ENCODE measurements around the gene ANKRD13A.

The ANKRD13A gene

DNA sequence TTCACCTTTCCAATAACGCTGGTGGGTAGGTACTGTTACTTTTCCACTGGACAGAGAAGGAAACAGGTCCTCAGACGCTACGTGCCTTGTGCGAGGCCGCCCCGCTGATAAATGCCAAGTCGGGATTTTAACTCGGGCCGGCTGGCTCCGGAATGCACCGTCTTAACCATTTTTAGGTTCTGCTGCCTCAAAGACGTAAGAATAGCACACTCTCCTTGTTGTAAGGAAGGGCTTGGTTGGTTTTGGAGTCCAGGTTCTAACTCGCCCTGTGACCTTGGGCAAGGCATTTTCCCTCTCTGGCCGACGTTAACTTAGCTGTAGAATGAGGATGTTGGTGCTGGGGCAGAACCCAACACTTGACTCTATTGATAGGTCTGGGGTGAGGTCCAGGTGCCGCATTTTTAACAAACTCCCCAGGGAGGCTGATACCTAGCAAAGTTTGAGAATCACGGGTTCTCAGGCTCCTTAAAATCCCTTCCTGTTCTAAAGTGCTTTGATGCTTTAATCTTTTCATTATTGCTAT, 814 bp downstream of the ANKRD13A start:
- H3K4me2 ChIP-seq (ENCODE audit: low read length, poor library complexity, severe bottlenecking): peak overlapping the region; percentile 80
- WGBS: under 1% methylated on average over 15 of the region's 17 CpGs
- H3K9ac ChIP-seq (ENCODE audit: low read length): peak overlapping the region; percentile 93
- peak overlapping the region; percentile 88 to 90 for H3K4me3 ChIP-seq (ENCODE audit: insufficient read depth in 1 of 2, low read depth in 1 of 2, low read length in 2 of 2)
- H3K36me3 ChIP-seq (ENCODE audit: control insufficient read depth in 1 of 2, insufficient read depth in 2 of 2, low read depth in 1 of 2, low read length in 2 of 2): peaks cover 3 to 7% of the 10 kb centered on the region in 2 experiments
- peak; percentile 34 for DNase-seq
- peak overlapping the region; percentile 67 for H4K91ac ChIP-seq (ENCODE audit: low read length)
- H4K8ac ChIP-seq (ENCODE audit: low read length): peak overlapping the region; percentile 23
- H2BK15ac ChIP-seq (ENCODE audit: low read depth, poor library complexity, severe bottlenecking): peak overlapping the region; percentile 80
- H2AFZ ChIP-seq (ENCODE audit: low read depth, low read length): peak overlapping the region; percentile 43
- no peak overlapping the region for H3K14ac ChIP-seq (ENCODE audit: low read length in 2 of 2)
- no peaks in the 10 kb centered on the region for H3K27me3 ChIP-seq (ENCODE audit: control insufficient read depth in 1 of 2, insufficient read depth in 1 of 2, low read length in 2 of 2)
- no peak overlapping the region for H3K23ac ChIP-seq (ENCODE audit: low read length in 2 of 2)
- no peak overlapping the region for H2BK120ac ChIP-seq (ENCODE audit: low read depth, low read length)
- H3K79me1 ChIP-seq (replicated peaks; ENCODE audit: low read length, poor library complexity, severe bottlenecking): peaks cover 29% of the 10 kb centered on the region
- H3K4me1 ChIP-seq (ENCODE audit: control insufficient read depth, insufficient read depth, low read depth, low read length): peaks cover 8% of the 10 kb centered on the region
- no peak overlapping the region for H2AK5ac ChIP-seq (ENCODE audit: low read length, severe bottlenecking)
- no peak overlapping the region for H3K4ac ChIP-seq (ENCODE audit: low read depth in 1 of 2, low read length in 2 of 2)
- no peak overlapping the region for H2BK12ac ChIP-seq (ENCODE audit: low read length in 2 of 2)
- H3K27ac ChIP-seq (ENCODE audit: low read length, poor library complexity, severe bottlenecking): no peak overlapping the region
- H3K18ac ChIP-seq (ENCODE audit: low read depth in 1 of 2, low read length in 2 of 2): peak overlapping the region in 1 of 2 experiments; percentile 18
- no peak overlapping the region for H2BK5ac ChIP-seq (ENCODE audit: low read depth, low read length, poor library complexity, severe bottlenecking)
- H3K9me3 ChIP-seq (ENCODE audit: control insufficient read depth, low read length): no peaks in the 10 kb centered on the region

DNA sequence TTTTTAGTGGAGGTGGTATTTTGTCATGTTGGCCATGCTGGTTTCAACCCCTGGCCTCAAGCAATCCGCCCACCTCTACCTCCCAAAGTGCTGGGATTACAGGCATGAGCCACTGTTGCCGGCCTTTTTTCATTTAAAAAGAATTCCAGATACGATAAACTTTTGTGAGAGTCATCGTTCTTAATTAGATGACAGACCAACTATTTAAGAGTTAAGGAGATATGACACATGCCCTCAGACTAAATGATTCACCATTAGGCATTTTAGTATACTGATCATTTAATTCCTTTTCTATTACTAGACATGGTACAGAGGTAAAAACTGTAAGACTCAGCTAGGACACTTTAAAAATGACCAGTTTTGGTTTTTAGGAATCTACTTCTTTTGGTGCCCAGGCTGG, 2.4 kb downstream of the ANKRD13A start:
- Histone ChIP-seq H2AFZ (ENCODE audit: low read depth, low read length) (no peak overlapping the region), H3K4me1 (ENCODE audit: control insufficient read depth, insufficient read depth, low read depth, low read length) (peaks cover 8% of the 10 kb centered on the region), H3K9me3 (ENCODE audit: control insufficient read depth, low read length) (no peaks in the 10 kb centered on the region), H4K8ac (ENCODE audit: low read length) (no peak overlapping the region), H3K36me3 (ENCODE audit: control insufficient read depth in 1 of 2, insufficient read depth in 2 of 2, low read depth in 1 of 2, low read length in 2 of 2) (peaks cover 3 to 7% of the 10 kb centered on the region in 2 experiments), H3K27me3 (ENCODE audit: control insufficient read depth in 1 of 2, insufficient read depth in 1 of 2, low read length in 2 of 2) (no peaks in the 10 kb centered on the region), H2BK12ac (ENCODE audit: low read length in 2 of 2) (no peak overlapping the region), H3K14ac (ENCODE audit: low read length in 2 of 2) (no peak overlapping the region), H3K23ac (ENCODE audit: low read length in 2 of 2) (no peak overlapping the region), H4K91ac (ENCODE audit: low read length) (no peak overlapping the region), H2BK120ac (ENCODE audit: low read depth, low read length) (no peak overlapping the region), H3K4me3 (ENCODE audit: insufficient read depth in 1 of 2, low read depth in 1 of 2, low read length in 2 of 2) (peak overlapping the region in 1 of 2 experiments; percentile 54), H3K79me1 (replicated peaks; ENCODE audit: low read length, poor library complexity, severe bottlenecking) (peaks cover 26% of the 10 kb centered on the region), H2BK15ac (ENCODE audit: low read depth, poor library complexity, severe bottlenecking) (no peak overlapping the region), H3K9ac (ENCODE audit: low read length) (peak overlapping the region; percentile 85), H2AK5ac (ENCODE audit: low read length, severe bottlenecking) (no peak overlapping the region), H2BK5ac (ENCODE audit: low read depth, low read length, poor library complexity, severe bottlenecking) (no peak overlapping the region), H3K27ac (ENCODE audit: low read length, poor library complexity, severe bottlenecking) (no peak overlapping the region), H3K18ac (ENCODE audit: low read depth in 1 of 2, low read length in 2 of 2) (no peak overlapping the region), H3K4ac (ENCODE audit: low read depth in 1 of 2, low read length in 2 of 2) (no peak overlapping the region), H3K4me2 (ENCODE audit: low read length, poor library complexity, severe bottlenecking) (no peak overlapping the region)
- 20% methylated on average over 1 of the region's 4 CpGs for WGBS
- peak; percentile 56 for DNase-seq

DNA sequence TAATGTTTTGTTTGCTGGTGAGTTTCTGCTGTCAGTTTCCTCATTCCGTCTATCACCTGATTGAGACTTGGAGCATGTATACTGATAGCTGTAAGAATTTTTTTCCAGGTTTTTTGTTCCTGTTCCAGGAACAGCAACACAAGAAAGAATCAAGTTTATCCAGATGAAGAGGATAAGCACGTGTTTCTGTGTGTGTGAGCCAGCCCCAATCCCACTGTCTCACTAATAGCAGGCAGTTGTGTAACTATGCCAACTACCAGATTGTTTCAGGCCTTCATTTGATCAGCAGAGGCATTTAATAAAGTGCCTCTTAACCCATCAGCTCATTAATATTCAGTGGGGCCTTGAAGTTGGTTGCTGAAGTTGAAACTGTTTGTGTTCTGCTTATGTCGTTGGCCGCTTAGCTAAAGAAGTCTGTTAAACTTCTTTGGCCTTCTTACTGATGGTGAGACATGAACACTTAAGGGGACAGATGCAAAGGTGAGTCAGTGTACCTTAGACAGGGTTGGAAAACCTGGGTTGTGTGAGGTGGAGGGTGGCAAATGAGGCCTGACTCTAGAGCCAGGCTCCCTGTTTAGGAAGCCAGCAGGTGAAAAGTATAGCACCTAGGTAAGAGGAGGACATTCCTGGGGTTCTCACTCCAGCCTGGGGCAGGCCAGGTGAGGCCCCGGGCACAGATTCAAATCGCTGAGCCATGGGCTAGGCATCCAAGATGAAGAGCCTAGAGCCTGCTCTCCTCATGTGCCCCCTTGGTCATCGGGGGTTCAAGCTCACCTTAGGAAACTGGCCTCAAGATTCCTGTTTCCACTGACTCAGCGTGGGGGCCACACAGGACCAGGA, 3.7 kb downstream of the ANKRD13A start:
- Histone ChIP-seq H3K4me1 (ENCODE audit: control insufficient read depth, insufficient read depth, low read depth, low read length) (peaks cover 8% of the 10 kb centered on the region), H2AFZ (ENCODE audit: low read depth, low read length) (no peak overlapping the region), H3K4me3 (ENCODE audit: insufficient read depth in 1 of 2, low read depth in 1 of 2, low read length in 2 of 2) (no peak overlapping the region), H3K4ac (ENCODE audit: low read depth in 1 of 2, low read length in 2 of 2) (no peak overlapping the region), H2BK5ac (ENCODE audit: low read depth, low read length, poor library complexity, severe bottlenecking) (no peak overlapping the region), H3K4me2 (ENCODE audit: low read length, poor library complexity, severe bottlenecking) (no peak overlapping the region), H3K27me3 (ENCODE audit: control insufficient read depth in 1 of 2, insufficient read depth in 1 of 2, low read length in 2 of 2) (no peaks in the 10 kb centered on the region), H3K23ac (ENCODE audit: low read length in 2 of 2) (no peak overlapping the region), H3K27ac (ENCODE audit: low read length, poor library complexity, severe bottlenecking) (no peak overlapping the region), H2AK5ac (ENCODE audit: low read length, severe bottlenecking) (no peak overlapping the region), H3K36me3 (ENCODE audit: control insufficient read depth in 1 of 2, insufficient read depth in 2 of 2, low read depth in 1 of 2, low read length in 2 of 2) (peaks cover 3 to 7% of the 10 kb centered on the region in 2 experiments), H3K14ac (ENCODE audit: low read length in 2 of 2) (no peak overlapping the region), H3K18ac (ENCODE audit: low read depth in 1 of 2, low read length in 2 of 2) (no peak overlapping the region), H3K9me3 (ENCODE audit: control insufficient read depth, low read length) (no peaks in the 10 kb centered on the region), H4K8ac (ENCODE audit: low read length) (no peak overlapping the region), H4K91ac (ENCODE audit: low read length) (no peak overlapping the region), H3K9ac (ENCODE audit: low read length) (peak overlapping the region; percentile 85), H2BK12ac (ENCODE audit: low read length in 2 of 2) (no peak overlapping the region), H2BK120ac (ENCODE audit: low read depth, low read length) (no peak overlapping the region), H3K79me1 (replicated peaks; ENCODE audit: low read length, poor library complexity, severe bottlenecking) (peaks cover 28% of the 10 kb centered on the region), H2BK15ac (ENCODE audit: low read depth, poor library complexity, severe bottlenecking) (no peak overlapping the region)
- 96% methylated on average over 8 of the region's 8 CpGs for WGBS
- DNase-seq: no peak

DNA sequence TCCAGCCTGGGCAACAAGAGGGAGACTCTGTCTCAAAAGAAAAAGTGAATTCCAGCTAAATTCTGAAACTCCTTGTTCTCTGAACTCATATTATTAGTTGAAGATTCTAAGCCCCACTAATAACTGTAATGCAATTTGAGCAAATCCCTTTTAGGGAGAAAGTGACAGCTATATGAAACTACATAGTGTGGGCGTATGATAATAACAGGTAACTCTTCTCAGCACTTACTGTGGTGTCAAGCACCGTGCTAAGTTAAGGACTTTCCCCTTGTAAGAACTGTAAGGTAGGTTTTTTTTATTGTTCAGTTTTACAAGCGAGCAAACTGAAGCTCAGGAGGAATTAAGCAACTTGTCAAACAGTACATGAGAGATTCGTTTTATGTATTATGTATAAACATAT, 5.4 kb downstream of the ANKRD13A start:
- H2BK15ac ChIP-seq (ENCODE audit: low read depth, poor library complexity, severe bottlenecking): no peak overlapping the region
- no peak overlapping the region for H2AK5ac ChIP-seq (ENCODE audit: low read length, severe bottlenecking)
- no peak for DNase-seq
- H3K36me3 ChIP-seq (ENCODE audit: control insufficient read depth in 1 of 2, insufficient read depth in 2 of 2, low read depth in 1 of 2, low read length in 2 of 2): peaks cover 3 to 7% of the 10 kb centered on the region in 2 experiments
- no peak overlapping the region for H3K4me2 ChIP-seq (ENCODE audit: low read length, poor library complexity, severe bottlenecking)
- H2BK12ac ChIP-seq (ENCODE audit: low read length in 2 of 2): no peak overlapping the region
- H3K23ac ChIP-seq (ENCODE audit: low read length in 2 of 2): no peak overlapping the region
- H3K79me1 ChIP-seq (replicated peaks; ENCODE audit: low read length, poor library complexity, severe bottlenecking): peaks cover 26% of the 10 kb centered on the region
- H3K9ac ChIP-seq (ENCODE audit: low read length): no peak overlapping the region
- no peak overlapping the region for H3K4me3 ChIP-seq (ENCODE audit: insufficient read depth in 1 of 2, low read depth in 1 of 2, low read length in 2 of 2)
- no peak overlapping the region for H3K18ac ChIP-seq (ENCODE audit: low read depth in 1 of 2, low read length in 2 of 2)
- 98% methylated on average over 2 of the region's 4 CpGs for WGBS
- peaks cover 6% of the 10 kb centered on the region for H3K4me1 ChIP-seq (ENCODE audit: control insufficient read depth, insufficient read depth, low read depth, low read length)
- no peak overlapping the region for H3K14ac ChIP-seq (ENCODE audit: low read length in 2 of 2)
- H2BK5ac ChIP-seq (ENCODE audit: low read depth, low read length, poor library complexity, severe bottlenecking): no peak overlapping the region
- no peak overlapping the region for H4K8ac ChIP-seq (ENCODE audit: low read length)
- no peak overlapping the region for H3K27ac ChIP-seq (ENCODE audit: low read length, poor library complexity, severe bottlenecking)
- no peak overlapping the region for H3K4ac ChIP-seq (ENCODE audit: low read depth in 1 of 2, low read length in 2 of 2)
- no peaks in the 10 kb centered on the region for H3K27me3 ChIP-seq (ENCODE audit: control insufficient read depth in 1 of 2, insufficient read depth in 1 of 2, low read length in 2 of 2)
- H2BK120ac ChIP-seq (ENCODE audit: low read depth, low read length): no peak overlapping the region
- no peaks in the 10 kb centered on the region for H3K9me3 ChIP-seq (ENCODE audit: control insufficient read depth, low read length)
- no peak overlapping the region for H4K91ac ChIP-seq (ENCODE audit: low read length)
- no peak overlapping the region for H2AFZ ChIP-seq (ENCODE audit: low read depth, low read length)

All from mesenchymal stem cell (in vitro differentiated cells and primary cell).